Raji (cell line): ENCODE results near the gene SLC38A9.

Source experiments
- POLR2A ChIP-seq: IDR thresholded peaks from 2 replicates; pipeline ENCODE4 v1.6.1; 2011; ENCODE audit warnings: low read depth, low read length, control low read depth; ENCODE audit not compliant: insufficient read depth

Gene SLC38A9

GRCh38 chr5:55626790-55627189 lies 85.3 kb downstream of the SLC38A9 start:
- TF ChIP-seq POLR2A, result no peak

- TF ChIP-seq POLR2A, result no peak
Observed at GRCh38 chr5:55625913-55626312, 86.2 kb downstream of the SLC38A9 start.

- TF ChIP-seq POLR2A, result no peak
Observed at GRCh38 chr5:55625589-55625909, 86.6 kb downstream of the SLC38A9 start.

GRCh38 chr5:55624841-55625588 lies 87.1 kb downstream of the SLC38A9 start:
- TF ChIP-seq POLR2A, result no peak

- no peak for TF ChIP-seq POLR2A
Observed at GRCh38 chr5:55623789-55624188, 88.3 kb downstream of the SLC38A9 start.

GRCh38 chr5:55622460-55622859 lies 89.7 kb downstream of the SLC38A9 start:
- no peak for TF ChIP-seq POLR2A

GRCh38 chr5:55621229-55621628 lies 90.9 kb downstream of the SLC38A9 start:
- TF ChIP-seq POLR2A, result no peak

- TF ChIP-seq POLR2A, result no peak
Observed at GRCh38 chr5:55620766-55621160, 91.4 kb downstream of the SLC38A9 start.

GRCh38 chr5:55620009-55620765 lies 91.9 kb downstream of the SLC38A9 start:
- no peak for TF ChIP-seq POLR2A

- no peak for TF ChIP-seq POLR2A
Observed at GRCh38 chr5:55618318-55618717, 93.8 kb downstream of the SLC38A9 start.

- TF ChIP-seq POLR2A, result no peak
Observed at GRCh38 chr5:55613112-55613868, 98.8 kb downstream of the SLC38A9 start.

GRCh38 chr5:55610542-55610941 lies 101.6 kb downstream of the SLC38A9 start:
- no peak for TF ChIP-seq POLR2A

- no peak for TF ChIP-seq POLR2A
Observed at GRCh38 chr5:55609413-55609812, 102.7 kb downstream of the SLC38A9 start.

- no peak for TF ChIP-seq POLR2A
Observed at GRCh38 chr5:55608595-55609349, 103.4 kb downstream of the SLC38A9 start.

- no peak for TF ChIP-seq POLR2A
Observed at GRCh38 chr5:55604611-55605067, 107.5 kb downstream of the SLC38A9 start.
